Aorta (tissue), 5 donors: ENCODE measurements around the gene SGTA. TPM values are rescaled to one million over a fixed set of nuclear protein-coding genes. Genes with fewer than 3 reads are reported as not detected.

Experiments used
- ATAC-seq: fragments of 200-7000 bp; cut with Tn5 transposase; one replicate; pipeline ENCODE4 v1.9.1; 2022; ENCODE audit warnings: moderate library complexity; ENCODE audit not compliant: low FRiP score
- DNase-seq, 2 donors: peaks; one replicate each; pipeline ENCODE4 v3.0.0-alpha.2; 2020
- H3K27ac ChIP-seq, 2 donors: one replicate each; pipeline ENCODE4 v1.5.1; 2013; ENCODE audit warnings: low read length in 2 of 2, mild to moderate bottlenecking in 2 of 2, moderate library complexity in 2 of 2, control low read depth in 1 of 2, inconsistent platforms in 1 of 2, low read depth in 1 of 2
- H3K27me3 ChIP-seq, 2 donors: one replicate each; pipeline ENCODE4 v1.6.1; 2013; ENCODE audit warnings: control low read depth in 1 of 2, low read length in 1 of 2, mild to moderate bottlenecking in 1 of 2, moderate library complexity in 1 of 2; ENCODE audit not compliant: insufficient read depth in 2 of 2, control insufficient read depth in 1 of 2
- H3K36me3 ChIP-seq, 2 donors: one replicate each; pipeline ENCODE4 v1.6.1; 2013; ENCODE audit warnings: control low read depth in 1 of 2, low read length in 1 of 2, mild to moderate bottlenecking in 1 of 2; ENCODE audit not compliant: insufficient read depth in 2 of 2, control insufficient read depth in 1 of 2
- H3K4me1 ChIP-seq, 2 donors: one replicate each; pipeline ENCODE4 v1.6.1; 2013; ENCODE audit warnings: low read length in 2 of 2, control low read depth in 1 of 2, mild to moderate bottlenecking in 1 of 2, moderate library complexity in 1 of 2; ENCODE audit not compliant: insufficient read depth in 2 of 2, control insufficient read depth in 1 of 2
- H3K4me3 ChIP-seq, 2 donors: one replicate each; pipeline ENCODE4 v1.5.1; 2013; ENCODE audit warnings: low read length in 2 of 2, control low read depth in 1 of 2, mild to moderate bottlenecking in 1 of 2
- H3K9me3 ChIP-seq: one replicate; pipeline ENCODE4 v1.6.1; 2013; ENCODE audit warnings: mild to moderate bottlenecking, low read length; ENCODE audit not compliant: control insufficient read depth
- WGBS, 2 donors: extraction: QIAGEN DNeasy Blood & Tissue Kit; methylation state at CpG; one replicate each; pipeline ENCODE4 v1.1.7; 2013; 5-methylcytosine and 5-hydroxymethylcytosine counted together
- intact Hi-C, 2 donors: fragments of 100-400 bp; cut with DNase I; formaldehyde crosslinking; loops; one replicate each; pipeline versions ENCODE4 v1.14.2 to v1.15.0; 2022
- polyA plus RNA-seq, 2 donors: library from polyadenylated mRNA; stranded (reverse); fragments of 200-250 nt; gene quantifications; one replicate each; pipeline ENCODE4 v1.2.3, GENCODE V29; 2013
- total RNA-seq, 2 donors: library from RNA; stranded (reverse); fragmentation: NEBNext Ultra II Directional; extraction: Animal tissue kit (Norgen Biotek cat#: 25700); gene quantifications; one replicate each; pipeline ENCODE4 v1.2.1, GENCODE V29; 2021
- donor health status: healthy with polysubstance abuse.
- donor health status: Bipolar disorder and iron deficiency.
- donor health status: DM: no; HTN: no; CAD: no.
- donor health status: DM: no; HTN: no; CAD: no.
- donor health status: DM: yes; HTN: yes; CAD: no.

Gene SGTA
- total and polyA plus RNA-seq, 4 donors = 30.6 to 55.1 (median 32.2) TPM

- DNase-seq = no peak
- intact Hi-C loops = no loop called here
- Histone ChIP-seq H3K4me1 (no peaks in the 10 kb centered on the region), H3K27me3 (no peaks in the 10 kb centered on the region), H3K36me3 (no peaks in the 10 kb centered on the region), H3K9me3 (no peaks in the 10 kb centered on the region), H3K4me3 (no peak overlapping the region), H3K27ac (no peak overlapping the region)
- 91 to 96% methylated on average over 5 of the region's 5 CpGs for WGBS, 2 donors
- ATAC-seq = no peak
Measured at GRCh38 chr19:2706251-2706650, 76.8 kb downstream of the SGTA start.

Other genes with a start within 250 kb of the SGTA start
- gene GNG7, start 80.6 kb downstream of the SGTA start, total RNA-seq = 1 to 10 TPM; 2.4 to 6.0 TPM
- 1 to 10 TPM in 1 of 2 donors, under 1 TPM in 1; 0.75 to 1.7 TPM for gene GNG7, start 80.6 kb downstream of the SGTA start, polyA plus RNA-seq
- 1 to 10 TPM; 1.7 to 3.5 TPM for gene DIRAS1, start 61.9 kb downstream of the SGTA start, total RNA-seq
- under 1 TPM in 1 of 2 donors, not detected in 1; 0.13 TPM for gene DIRAS1, start 61.9 kb downstream of the SGTA start, polyA plus RNA-seq
- 10 to 100 TPM; 13.6 to 14.1 TPM for gene SLC39A3, start 43.3 kb downstream of the SGTA start, total RNA-seq
- gene SLC39A3, start 43.3 kb downstream of the SGTA start, polyA plus RNA-seq = 10 to 100 TPM in 1 of 2 donors, 1 to 10 TPM in 1; 6.0 to 19.6 TPM
- 10 to 100 TPM; 26.4 to 33.2 TPM for gene THOP1, start 2.2 kb upstream of the SGTA start, total RNA-seq
- gene THOP1, start 2.2 kb upstream of the SGTA start, polyA plus RNA-seq = 10 to 100 TPM in 1 of 2 donors, 1 to 10 TPM in 1; 9.3 to 55.4 TPM
- gene ZNF554, start 36.6 kb upstream of the SGTA start, total RNA-seq = 1 to 10 TPM; 3.4 to 6.1 TPM
- gene ZNF554, start 36.6 kb upstream of the SGTA start, polyA plus RNA-seq = 1 to 10 TPM in 1 of 2 donors, under 1 TPM in 1; 0.38 to 4.4 TPM
- gene ZNF555, start 58.2 kb upstream of the SGTA start, total RNA-seq = 1 to 10 TPM; 8.1 to 9.5 TPM
- 1 to 10 TPM; 1.8 to 2.1 TPM for gene ZNF555, start 58.2 kb upstream of the SGTA start, polyA plus RNA-seq
- under 1 TPM in 1 of 2 donors, not detected in 1; 0.16 TPM for gene ZNF556, start 84.1 kb upstream of the SGTA start, total RNA-seq
- not detected for gene ZNF556, start 84.1 kb upstream of the SGTA start, polyA plus RNA-seq
- gene ZNF57, start 117.7 kb upstream of the SGTA start, total RNA-seq = 1 to 10 TPM; 2.7 to 4.1 TPM
- gene ZNF57, start 117.7 kb upstream of the SGTA start, polyA plus RNA-seq = 1 to 10 TPM; 2.5 to 3.3 TPM
- gene ZNF77, start 161.7 kb upstream of the SGTA start, total RNA-seq = 1 to 10 TPM; 4.1 to 4.5 TPM
- gene ZNF77, start 161.7 kb upstream of the SGTA start, polyA plus RNA-seq = 1 to 10 TPM; 1.3 to 3.1 TPM
- 1 to 10 TPM in 1 of 2 donors, under 1 TPM in 1; 0.65 to 3.5 TPM for gene TLE6, start 194.3 kb upstream of the SGTA start, total RNA-seq
- gene TLE6, start 194.3 kb upstream of the SGTA start, polyA plus RNA-seq = 10 to 100 TPM in 1 of 2 donors, 1 to 10 TPM in 1; 4.0 to 12.0 TPM
- 10 to 100 TPM; 32.9 to 54.8 TPM for gene TLE2, start 246.0 kb upstream of the SGTA start, total RNA-seq
- gene TLE2, start 246.0 kb upstream of the SGTA start, polyA plus RNA-seq = 100 to 1,000 TPM in 1 of 2 donors, 10 to 100 TPM in 1; 32.7 to 127 TPM